T-helper 1 cell treated with Interleukin-12 subunit alpha and Interleukin-12 subunit beta and Interleukin-4 antibody, amounts not matched to agents 30 μg/mL and 1 μg/mL, for 36 hours (primary cell): ENCODE measurements around the gene DPM3.
A peak's percentile ranks its signal among the peaks of the same experiment; 100 is the strongest.
"Not testable (repeated sequence)": the region's sequence is repeated elsewhere in the genome, so short reads cannot be mapped to it uniquely, and the experiment has no call there.

Source experiments
- H3K27ac Mint-ChIP-seq: one replicate; pipeline ENCODE4 v1.8.0; 2021; ENCODE audit warnings: mild to moderate bottlenecking, mixed read lengths
- H3K27me3 Mint-ChIP-seq: one replicate; pipeline ENCODE4 v1.8.0; 2021; ENCODE audit warnings: low read depth, mixed read lengths
- H3K36me3 Mint-ChIP-seq: one replicate; pipeline ENCODE4 v1.8.0; 2021; ENCODE audit warnings: low read depth, mixed read lengths
- H3K4me1 Mint-ChIP-seq: one replicate; pipeline ENCODE4 v1.8.0; 2021; ENCODE audit warnings: low read depth, mixed read lengths
- H3K4me3 Mint-ChIP-seq: one replicate; pipeline ENCODE4 v1.8.0; 2021; ENCODE audit warnings: mild to moderate bottlenecking, moderate library complexity, mixed read lengths
- H3K9me3 Mint-ChIP-seq: one replicate; pipeline ENCODE4 v1.8.0; 2021; ENCODE audit warnings: mixed read lengths

The DPM3 gene

DNA sequence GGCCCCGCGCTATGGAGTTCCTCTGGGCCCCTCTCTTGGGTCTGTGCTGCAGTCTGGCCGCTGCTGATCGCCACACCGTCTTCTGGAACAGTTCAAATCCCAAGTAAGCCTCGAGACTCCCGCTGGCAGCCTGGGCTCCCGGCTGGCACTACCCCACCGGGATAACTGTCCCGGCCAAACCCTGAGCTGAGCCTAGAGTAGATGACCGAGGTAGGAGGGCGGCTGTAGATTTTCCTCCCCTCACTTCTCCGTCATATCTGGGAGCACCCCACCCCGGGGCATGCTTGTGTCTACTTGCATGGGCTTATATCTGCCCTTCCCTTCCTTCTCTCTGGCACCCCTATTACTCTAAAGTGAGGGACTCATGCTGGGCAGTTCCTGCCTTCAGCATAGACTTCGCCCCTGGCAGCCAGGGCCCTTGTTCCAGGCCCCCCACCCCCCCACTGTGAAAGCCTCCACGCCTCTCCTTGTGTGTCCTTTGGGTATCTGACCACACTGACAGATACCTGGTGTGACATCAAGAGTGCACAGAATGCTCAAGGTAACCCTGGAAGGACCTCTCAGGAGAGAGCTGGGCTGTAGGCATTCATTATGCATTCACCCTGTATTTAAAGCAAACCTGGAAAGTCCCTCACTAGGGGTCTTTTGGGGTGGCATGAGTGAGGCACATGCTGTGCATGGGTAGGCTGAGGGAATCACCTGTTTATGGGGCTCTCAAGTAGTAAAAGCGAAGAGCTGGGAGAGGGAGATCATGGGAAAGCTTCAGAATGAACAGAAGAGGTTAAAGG is 12.2 kb downstream of the DPM3 start:
- peaks cover 65% of the 10 kb centered on the region for H3K27me3 Mint-ChIP-seq
- H3K4me1 Mint-ChIP-seq = peaks cover 18% of the 10 kb centered on the region
- H3K4me3 Mint-ChIP-seq = peak overlapping the region; percentile 65
- H3K36me3 Mint-ChIP-seq = peaks cover 2% of the 10 kb centered on the region
- no peak overlapping the region for H3K27ac Mint-ChIP-seq
- H3K9me3 Mint-ChIP-seq = no peaks in the 10 kb centered on the region

- H3K27me3 Mint-ChIP-seq = peaks cover 65% of the 10 kb centered on the region
- no peak within 1 kb of the TSS for H3K27ac Mint-ChIP-seq
- H3K36me3 Mint-ChIP-seq = peaks cover 2% of the 10 kb centered on the region
- peak within 1 kb of the TSS; percentile 70 for H3K4me3 Mint-ChIP-seq
- H3K4me1 Mint-ChIP-seq = peaks cover 18% of the 10 kb centered on the region
- H3K9me3 Mint-ChIP-seq = no peaks in the 10 kb centered on the region
Observed at GRCh38 chr1:155127105-155127966, 13.0 kb downstream of the DPM3 start, which contains the start of gene EFNA1. Gene EFNA1, plus strand, starts transcription at chr1:155127876. Its CDS starts 102 bp downstream, at chr1:155127978.

DNA sequence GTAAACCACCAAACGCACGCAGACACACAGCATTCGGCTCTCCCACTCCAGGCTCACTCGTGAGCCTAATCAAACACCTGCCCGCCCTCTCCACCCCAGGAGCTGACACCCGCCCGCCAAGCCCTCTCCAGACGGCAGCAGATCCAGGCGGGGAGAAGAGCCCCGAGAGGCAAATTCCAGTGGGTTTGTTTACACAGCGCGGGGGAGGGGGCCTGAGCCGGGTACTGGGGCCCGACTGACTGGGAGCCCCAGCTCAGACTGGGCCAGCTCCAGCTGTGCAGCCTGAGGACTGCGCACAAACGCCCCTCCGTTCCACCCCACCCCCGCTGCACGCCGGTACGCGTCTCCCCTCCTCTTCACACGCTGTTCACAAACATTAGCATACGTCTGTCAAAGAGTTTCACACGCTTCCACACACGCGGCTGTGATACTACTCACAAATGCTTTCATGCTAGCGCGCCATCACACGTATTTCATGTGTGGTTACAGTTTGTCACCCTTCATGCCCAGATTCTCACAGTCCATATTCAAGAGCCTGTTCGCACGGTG is 13.7 kb downstream of the DPM3 start:
- Mint-ChIP-seq H3K36me3 (peaks cover 2% of the 10 kb centered on the region), H3K9me3 (no peaks in the 10 kb centered on the region), H3K27ac (no peak overlapping the region), H3K27me3 (peaks cover 65% of the 10 kb centered on the region), H3K4me1 (peaks cover 18% of the 10 kb centered on the region), H3K4me3 (peak overlapping the region; percentile 70)

GRCh38 chr1:155125946-155126555 is 14.3 kb downstream of the DPM3 start:
- peaks cover 18% of the 10 kb centered on the region for H3K4me1 Mint-ChIP-seq
- no peak overlapping the region for H3K27ac Mint-ChIP-seq
- H3K27me3 Mint-ChIP-seq = peaks cover 70% of the 10 kb centered on the region
- peak overlapping the region; percentile 14 for H3K4me3 Mint-ChIP-seq
- no peaks in the 10 kb centered on the region for H3K9me3 Mint-ChIP-seq
- peaks cover 2% of the 10 kb centered on the region for H3K36me3 Mint-ChIP-seq

DNA sequence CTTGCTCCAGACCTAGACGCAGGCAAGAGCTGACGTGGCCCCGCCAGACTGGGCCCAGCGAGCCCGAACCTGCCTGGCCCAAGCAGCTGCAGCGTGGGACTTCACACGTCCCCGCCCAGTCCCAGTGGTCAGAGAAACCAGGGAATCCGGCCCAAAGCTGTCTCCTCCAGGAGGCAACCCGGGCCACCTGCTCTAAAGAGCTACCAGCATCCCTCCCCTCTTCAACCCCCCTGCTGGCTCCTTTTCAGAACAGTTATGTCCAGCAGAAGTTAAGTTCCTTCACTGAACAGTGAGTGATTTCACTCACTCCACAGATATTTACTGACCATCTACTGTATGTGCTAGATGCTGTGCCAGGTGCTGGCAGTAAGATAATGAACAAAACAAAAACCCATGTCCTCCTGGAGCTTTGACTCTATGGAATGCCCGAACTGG is 14.8 kb downstream of the DPM3 start:
- no peak overlapping the region for H3K27ac Mint-ChIP-seq
- no peak overlapping the region for H3K4me3 Mint-ChIP-seq
- peaks cover 18% of the 10 kb centered on the region for H3K4me1 Mint-ChIP-seq
- H3K36me3 Mint-ChIP-seq = peaks cover 2% of the 10 kb centered on the region
- peaks cover 67% of the 10 kb centered on the region for H3K27me3 Mint-ChIP-seq
- no peaks in the 10 kb centered on the region for H3K9me3 Mint-ChIP-seq

- Mint-ChIP-seq H3K4me3 (no peak overlapping the region), H3K4me1 (peaks cover 18% of the 10 kb centered on the region), H3K36me3 (peaks cover 2% of the 10 kb centered on the region), H3K9me3 (no peaks in the 10 kb centered on the region), H3K27ac (no peak overlapping the region), H3K27me3 (peaks cover 67% of the 10 kb centered on the region)
Observed at GRCh38 chr1:155124503-155125463, 15.5 kb downstream of the DPM3 start.

- Mint-ChIP-seq H3K9me3 (no peaks in the 10 kb centered on the region), H3K36me3 (peaks cover 2% of the 10 kb centered on the region), H3K4me1 (peaks cover 17% of the 10 kb centered on the region), H3K27ac (no peak overlapping the region), H3K27me3 (peaks cover 58% of the 10 kb centered on the region), H3K4me3 (no peak overlapping the region)
Observed at GRCh38 chr1:155123801-155124200, 16.5 kb downstream of the DPM3 start.

- peaks cover 51% of the 10 kb centered on the region for H3K27me3 Mint-ChIP-seq
- peaks cover 6% of the 10 kb centered on the region for H3K4me1 Mint-ChIP-seq
- H3K27ac Mint-ChIP-seq = no peak overlapping the region
- peaks cover 2% of the 10 kb centered on the region for H3K36me3 Mint-ChIP-seq
- no peaks in the 10 kb centered on the region for H3K9me3 Mint-ChIP-seq
- no peak overlapping the region for H3K4me3 Mint-ChIP-seq
Observed at GRCh38 chr1:155122308-155122707, 18.0 kb downstream of the DPM3 start.

GRCh38 chr1:155121249-155121648 is 19.1 kb downstream of the DPM3 start:
- Mint-ChIP-seq H3K4me3 (no peak overlapping the region), H3K4me1 (no peaks in the 10 kb centered on the region), H3K27me3 (peaks cover 42% of the 10 kb centered on the region)

GRCh38 chr1:155120253-155120652 is 20.1 kb downstream of the DPM3 start:
- H3K27me3 Mint-ChIP-seq = peaks cover 38% of the 10 kb centered on the region
- no peak overlapping the region for H3K27ac Mint-ChIP-seq
- H3K4me3 Mint-ChIP-seq = no peak overlapping the region
- H3K9me3 Mint-ChIP-seq = no peaks in the 10 kb centered on the region
- H3K36me3 Mint-ChIP-seq = no peaks in the 10 kb centered on the region
- no peaks in the 10 kb centered on the region for H3K4me1 Mint-ChIP-seq

More at GRCh38 chr1:155121249-155121648, 19.1 kb downstream of the DPM3 start:
- Mint-ChIP-seq H3K27ac (no peak overlapping the region), H3K36me3 (no peaks in the 10 kb centered on the region), H3K9me3 (no peaks in the 10 kb centered on the region)

DNA sequence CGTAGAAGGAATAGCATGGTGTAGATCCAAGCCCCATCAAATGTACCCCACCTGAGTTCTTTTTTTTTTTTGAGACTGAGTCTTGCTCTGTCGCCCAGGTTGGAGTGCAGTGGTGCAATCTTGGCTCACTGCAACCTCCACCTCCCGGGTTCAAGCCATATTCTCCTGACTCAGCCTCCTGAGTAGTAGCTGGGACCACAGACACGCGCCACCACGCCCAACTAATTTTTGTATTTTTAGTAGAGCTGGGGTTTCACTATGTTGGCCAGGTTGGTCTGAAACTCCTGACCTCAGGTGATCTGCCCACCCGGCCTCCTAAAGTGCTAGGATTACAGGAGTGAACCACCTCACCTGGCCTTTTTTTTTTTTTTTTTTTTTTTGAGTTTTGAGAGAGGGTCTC is 22.2 kb downstream of the DPM3 start:
- not testable (repeated sequence) for H3K4me3 Mint-ChIP-seq, H3K4me1 Mint-ChIP-seq, H3K36me3 Mint-ChIP-seq, H3K27ac Mint-ChIP-seq, H3K9me3 Mint-ChIP-seq
- peaks cover 27% of the 10 kb centered on the region for H3K27me3 Mint-ChIP-seq

DNA sequence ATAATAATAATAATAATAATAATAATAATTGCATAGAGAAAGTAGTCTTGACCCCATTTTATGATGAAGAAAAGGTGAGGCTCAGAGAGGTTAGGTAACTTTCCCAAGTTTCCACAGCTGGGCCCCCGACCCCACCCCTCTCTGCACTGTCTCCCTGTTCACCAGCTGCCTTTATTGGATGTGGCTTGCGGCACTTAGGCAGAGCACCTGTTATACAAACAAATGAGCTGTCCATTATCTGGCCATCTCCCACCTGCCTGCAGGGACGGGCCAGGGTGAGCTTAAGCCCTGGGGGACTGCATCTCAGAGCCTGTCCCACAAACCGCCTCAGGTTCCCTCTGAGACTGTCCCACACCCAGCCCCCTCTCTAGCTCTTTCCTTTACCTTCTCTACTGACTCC is 22.7 kb downstream of the DPM3 start:
- H3K9me3 Mint-ChIP-seq = no peaks in the 10 kb centered on the region
- H3K36me3 Mint-ChIP-seq = no peaks in the 10 kb centered on the region
- H3K27ac Mint-ChIP-seq = no peak overlapping the region
- H3K27me3 Mint-ChIP-seq = peaks cover 27% of the 10 kb centered on the region
- H3K4me1 Mint-ChIP-seq = no peaks in the 10 kb centered on the region
- H3K4me3 Mint-ChIP-seq = no peak overlapping the region

DNA sequence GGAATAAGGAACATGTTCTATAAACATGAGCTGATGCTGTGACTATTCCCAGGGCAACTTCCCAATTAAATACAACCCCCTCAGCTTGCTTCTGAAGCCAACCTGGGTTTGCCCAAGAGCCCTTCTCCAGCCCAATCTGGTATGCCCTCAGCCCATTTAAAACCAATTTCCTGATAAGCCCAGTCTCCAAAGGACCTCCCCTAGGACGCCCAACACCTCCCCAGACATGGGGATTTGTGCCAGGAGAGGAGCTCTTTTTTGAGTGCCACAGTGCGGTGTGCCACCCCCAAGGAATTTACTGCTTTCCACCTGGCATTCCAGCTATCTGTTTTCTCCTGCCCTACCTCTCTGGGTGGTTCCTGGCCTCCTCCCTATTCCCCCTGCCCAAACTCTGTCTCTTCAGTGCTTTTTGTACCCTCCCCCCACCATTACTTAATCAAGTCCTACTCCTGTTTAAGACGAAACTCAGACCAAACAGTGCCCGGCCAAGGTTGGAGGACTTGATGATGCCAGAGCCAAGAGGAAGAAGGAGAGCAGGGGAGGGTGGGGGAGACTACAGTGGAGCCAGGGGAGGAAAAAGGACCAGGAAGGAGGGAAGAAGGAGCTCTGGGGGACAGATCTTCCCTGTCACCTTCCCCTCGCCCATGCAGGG is 24.1 kb downstream of the DPM3 start:
- no peaks in the 10 kb centered on the region for H3K4me1 Mint-ChIP-seq
- peaks cover 24% of the 10 kb centered on the region for H3K27me3 Mint-ChIP-seq
- H3K27ac Mint-ChIP-seq = no peak overlapping the region
- no peaks in the 10 kb centered on the region for H3K36me3 Mint-ChIP-seq
- no peak overlapping the region for H3K4me3 Mint-ChIP-seq
- no peaks in the 10 kb centered on the region for H3K9me3 Mint-ChIP-seq
